Nucleus accumbens (tissue), 56 donors: ENCODE results near the gene SGCB.
"Not testable (repeated sequence)": the region's sequence is repeated elsewhere in the genome, so short reads cannot be mapped to it uniquely, and the experiment has no call there.

Experiments used
- DNase-seq, 56 donors: peaks; one replicate each; lab custom pipeline; 2025; lab: John Stamatoyannopoulos, UW

The SGCB gene, protein sequence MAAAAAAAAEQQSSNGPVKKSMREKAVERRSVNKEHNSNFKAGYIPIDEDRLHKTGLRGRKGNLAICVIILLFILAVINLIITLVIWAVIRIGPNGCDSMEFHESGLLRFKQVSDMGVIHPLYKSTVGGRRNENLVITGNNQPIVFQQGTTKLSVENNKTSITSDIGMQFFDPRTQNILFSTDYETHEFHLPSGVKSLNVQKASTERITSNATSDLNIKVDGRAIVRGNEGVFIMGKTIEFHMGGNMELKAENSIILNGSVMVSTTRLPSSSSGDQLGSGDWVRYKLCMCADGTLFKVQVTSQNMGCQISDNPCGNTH

DNA sequence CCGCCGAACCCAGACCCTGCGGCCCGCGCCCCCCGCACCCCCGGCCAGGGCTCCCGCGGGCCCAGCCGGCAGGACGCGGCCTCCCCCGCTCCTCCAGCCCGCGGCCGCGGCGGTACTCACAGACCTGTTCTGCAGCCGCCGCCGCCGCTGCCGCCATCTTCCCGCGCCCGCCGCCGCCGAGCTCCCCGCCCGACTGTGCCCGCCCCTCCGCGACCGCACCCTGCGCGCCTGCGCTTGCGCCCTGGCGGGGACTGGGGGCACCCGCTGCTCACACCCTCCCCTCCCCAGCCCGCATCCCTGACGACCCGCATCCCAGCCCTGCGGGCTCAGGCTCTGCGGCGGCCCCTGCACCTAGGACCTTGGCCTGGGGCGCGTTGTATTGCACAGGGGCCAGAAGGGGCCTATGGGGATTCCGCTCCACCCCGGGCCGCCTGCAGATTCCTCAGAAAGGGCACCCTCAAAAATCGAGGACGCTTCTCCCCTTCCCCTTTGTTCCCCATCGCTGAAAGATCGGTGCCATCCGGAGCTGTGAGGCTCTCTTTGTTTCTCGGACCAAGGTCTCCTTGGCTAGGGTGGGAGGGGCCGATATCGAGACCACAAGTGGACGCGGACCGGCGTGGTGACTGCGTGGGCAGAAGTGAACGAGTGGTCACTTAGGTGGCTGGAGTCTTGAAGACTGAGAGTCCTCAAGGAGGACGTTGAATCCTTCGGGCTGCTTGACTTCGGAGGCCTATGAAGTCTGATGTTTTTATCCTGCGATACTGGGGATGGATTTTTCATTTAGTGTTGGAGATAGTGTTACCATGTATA is at the start of gene SGCB:
Gene SGCB (minus strand): TSS at position 197 of the 810 bp plus-strand sequence. CDS start 40 bp downstream, at position 157.
- DNase-seq = peak in 55 of 56 donors; percentile 3 to 85 (median 74)

DNA sequence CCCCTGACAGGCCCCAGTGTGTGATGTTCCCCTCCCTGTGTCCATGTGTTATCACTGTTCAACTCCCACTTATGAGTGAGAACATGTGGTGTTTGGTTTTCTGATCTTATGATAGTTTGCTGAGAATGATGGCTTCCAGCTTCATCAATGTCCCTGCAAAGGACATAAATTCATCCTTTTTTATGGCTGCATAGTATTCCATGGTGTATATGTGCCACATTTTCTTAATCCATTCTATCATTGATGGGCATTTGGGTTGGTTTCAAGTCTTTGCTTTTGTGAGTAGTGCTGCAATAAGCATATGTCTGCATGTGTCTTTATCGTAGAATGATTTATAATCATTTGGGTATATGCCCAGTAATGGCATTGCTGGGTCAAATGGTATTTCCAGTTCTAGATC is 48.3 kb upstream of the SGCB start:
- not testable (repeated sequence) for DNase-seq

DNA sequence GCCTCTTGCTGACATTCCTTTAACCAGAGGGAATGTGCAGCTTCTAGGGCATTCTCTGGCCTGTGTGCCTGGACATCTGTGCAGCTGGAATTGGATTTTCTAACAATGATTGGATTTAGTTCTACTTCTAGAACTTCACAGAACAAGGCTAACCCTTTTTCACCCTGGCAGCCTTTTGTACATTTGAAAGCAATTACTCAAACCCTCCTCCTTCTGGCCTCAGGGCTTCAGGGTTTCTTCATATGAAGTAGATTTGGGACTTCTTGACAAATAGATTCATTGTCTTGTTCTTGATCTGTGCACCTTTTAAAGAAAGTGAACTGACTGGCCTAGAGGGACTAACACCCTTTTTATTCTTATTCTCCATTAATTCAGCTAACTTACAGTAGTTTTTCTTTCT is 43.1 kb upstream of the SGCB start:
- DNase-seq = no peak

DNA sequence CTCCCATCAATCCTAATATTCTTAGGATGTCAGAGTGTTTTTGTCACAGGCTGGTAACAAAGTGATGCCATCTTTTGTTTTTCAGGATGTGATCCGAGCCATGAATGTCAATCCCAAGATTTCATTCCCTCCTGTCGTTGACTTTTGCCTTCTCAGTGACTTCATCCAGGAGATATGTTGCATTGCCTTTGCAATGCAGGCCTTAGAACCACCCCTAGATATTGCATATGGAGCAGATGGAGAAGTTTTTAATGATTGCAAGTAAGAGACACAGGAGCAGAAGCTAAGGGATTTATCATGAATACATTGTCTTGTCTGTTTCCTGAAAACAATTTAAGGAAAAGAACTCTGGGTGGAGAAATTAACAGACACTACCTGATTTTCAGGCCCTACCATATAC is 41.6 kb upstream of the SGCB start:
- no peak for DNase-seq

DNA sequence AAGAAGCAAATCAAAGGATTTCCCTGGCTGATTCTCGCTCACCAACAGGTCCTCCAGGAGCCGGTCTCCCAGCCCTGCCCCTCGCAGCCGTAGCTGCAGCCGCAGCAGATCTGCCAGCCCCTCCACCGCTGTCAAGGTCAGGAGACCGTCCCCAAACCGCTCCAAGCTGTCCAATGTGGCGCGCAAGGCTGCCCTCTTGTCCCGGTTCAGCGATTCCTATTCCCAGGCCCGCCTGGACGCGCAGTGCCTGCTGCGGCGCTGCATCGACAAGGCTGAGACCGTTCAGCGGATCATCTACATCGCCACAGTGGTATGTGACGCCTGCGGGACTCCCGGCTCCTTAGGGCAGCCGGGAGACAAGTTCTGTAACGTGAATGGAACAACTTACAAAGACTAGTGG is 38.6 kb upstream of the SGCB start:
- peak in 11 of 56 donors; percentile 0 to 7 (median 2) for DNase-seq

DNA sequence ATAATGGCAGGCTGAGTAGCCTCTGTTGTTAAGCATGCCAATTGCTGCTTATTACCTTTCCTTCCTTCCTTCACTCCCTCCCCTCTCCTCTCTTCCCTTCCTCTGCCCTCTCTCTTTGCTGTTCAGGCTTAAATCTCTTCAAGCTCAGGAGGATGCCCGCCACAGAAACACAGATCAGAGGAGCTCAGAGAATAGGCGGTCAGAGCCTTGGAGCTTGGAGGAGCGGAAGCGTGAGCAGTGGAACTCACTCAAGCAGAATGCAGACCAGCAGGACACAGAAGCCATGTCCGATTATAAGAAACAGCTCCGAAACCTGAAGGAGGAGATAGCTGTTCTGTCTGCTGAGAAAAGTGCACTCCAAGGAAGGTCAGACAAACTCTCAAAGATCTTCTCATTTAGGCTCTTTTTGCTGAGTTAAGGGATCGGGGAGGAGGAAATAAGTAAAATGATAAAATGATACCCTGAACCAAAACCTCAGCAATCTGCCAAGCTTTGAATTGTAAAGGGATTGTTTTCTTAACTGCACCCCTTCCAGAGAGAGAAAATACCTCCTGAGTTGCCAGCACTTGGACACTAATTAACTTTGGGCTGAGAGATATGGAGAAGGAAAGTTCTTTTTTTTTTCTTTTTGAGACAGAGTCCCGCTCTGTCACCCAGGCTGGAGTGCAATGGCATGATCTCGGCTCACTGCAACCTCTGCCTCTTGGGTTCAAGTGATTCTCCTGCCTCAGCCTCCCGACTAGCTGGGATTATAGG is 33.9 kb upstream of the SGCB start:
- DNase-seq = no peak

DNA sequence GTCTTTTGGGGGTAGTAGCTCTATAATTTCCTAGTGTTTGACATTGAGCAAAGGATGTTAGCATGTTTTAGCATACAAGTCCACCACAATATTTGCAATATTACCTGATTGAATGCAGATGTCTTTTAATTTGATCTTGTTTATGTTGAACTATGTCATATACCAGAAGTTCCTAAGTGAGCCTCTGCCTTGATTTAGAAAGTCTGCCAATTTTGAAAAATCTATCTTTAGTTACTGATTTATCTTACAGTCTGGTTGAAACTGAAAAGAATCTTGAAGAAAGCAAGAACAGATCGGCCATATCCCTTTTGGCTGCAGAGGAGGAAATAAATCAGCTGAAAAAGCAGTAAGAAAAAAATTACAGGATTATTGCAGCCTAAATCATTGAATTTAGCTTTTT is 31.5 kb upstream of the SGCB start:
- DNase-seq = no peak

DNA sequence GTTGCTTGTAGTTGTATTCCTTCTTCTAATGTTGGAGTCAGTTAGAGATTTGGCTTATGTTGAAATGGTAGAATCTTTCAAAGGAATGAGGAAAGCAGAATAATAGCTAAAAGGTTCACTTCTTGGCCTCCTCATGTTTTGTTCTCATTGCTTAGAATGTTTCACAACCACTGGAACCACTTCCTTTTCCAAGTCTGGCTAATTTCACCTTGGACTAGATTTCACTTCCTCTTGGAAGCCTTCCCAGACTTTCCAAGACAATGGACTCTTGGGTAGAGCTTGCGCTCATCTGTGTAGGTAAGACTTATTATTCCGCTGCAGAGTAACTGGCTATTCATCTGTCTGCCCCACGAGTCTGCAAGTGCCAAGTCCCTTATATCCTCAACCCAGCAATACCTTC is 21.3 kb upstream of the SGCB start:
- peak in 1 of 56 donors; percentile 6 for DNase-seq

DNA sequence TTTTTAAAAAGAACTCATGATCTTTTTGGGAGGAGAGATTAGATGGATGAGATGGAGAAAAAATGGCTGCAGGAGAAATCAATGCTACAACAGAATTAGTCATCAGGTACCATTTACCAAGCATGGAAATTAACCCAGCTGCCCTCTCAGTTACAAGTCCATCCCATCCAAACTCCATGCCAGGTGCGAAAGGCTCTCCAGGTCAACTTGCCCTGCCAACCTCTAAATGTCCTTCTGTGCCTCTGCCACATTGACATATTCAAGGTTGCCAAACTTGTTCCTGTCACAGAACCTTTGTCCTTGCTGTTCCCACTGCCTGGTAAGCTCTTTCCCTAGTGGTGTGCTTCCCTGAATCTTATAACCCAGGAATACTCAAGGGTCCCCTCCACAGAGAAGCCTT is 20.2 kb upstream of the SGCB start:
- no peak for DNase-seq

DNA sequence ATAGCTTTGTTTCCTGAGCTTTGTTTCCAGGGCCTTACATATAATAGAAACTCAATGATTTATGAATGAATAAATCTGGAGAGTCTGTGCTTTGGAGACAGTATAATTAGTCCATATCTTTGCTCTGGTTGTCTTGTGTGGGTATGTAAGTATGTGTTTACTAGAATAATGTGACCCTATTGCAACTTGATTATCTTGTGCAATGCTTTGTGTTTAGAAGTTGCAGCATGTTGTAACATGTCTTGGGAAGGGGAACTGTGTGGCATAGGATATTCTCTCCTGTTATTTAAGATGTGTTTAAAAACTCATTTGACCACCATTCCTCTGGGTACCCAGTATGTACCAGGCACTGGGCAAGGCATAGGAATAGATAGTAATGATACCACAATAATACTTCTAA is 19.1 kb upstream of the SGCB start:
- no peak for DNase-seq

DNA sequence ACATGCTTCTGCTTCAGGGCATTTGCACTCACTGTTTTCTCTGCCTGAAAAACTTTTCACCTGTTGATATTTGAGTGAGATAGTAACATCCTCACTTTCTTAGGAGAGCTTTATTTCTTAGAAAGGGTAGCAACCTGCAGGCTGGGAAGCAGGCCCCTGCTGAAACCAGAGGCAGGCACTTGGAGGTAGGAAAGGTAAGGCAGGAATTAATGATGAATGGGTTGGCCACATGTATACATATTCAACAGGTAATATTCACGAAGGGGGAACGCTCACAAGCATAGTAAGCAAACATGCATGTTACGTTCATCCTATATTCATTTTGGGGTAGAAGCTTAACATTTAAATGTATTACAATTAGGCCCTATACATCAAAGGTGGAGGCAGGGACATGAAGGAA is 16.2 kb upstream of the SGCB start:
- no peak for DNase-seq

DNA sequence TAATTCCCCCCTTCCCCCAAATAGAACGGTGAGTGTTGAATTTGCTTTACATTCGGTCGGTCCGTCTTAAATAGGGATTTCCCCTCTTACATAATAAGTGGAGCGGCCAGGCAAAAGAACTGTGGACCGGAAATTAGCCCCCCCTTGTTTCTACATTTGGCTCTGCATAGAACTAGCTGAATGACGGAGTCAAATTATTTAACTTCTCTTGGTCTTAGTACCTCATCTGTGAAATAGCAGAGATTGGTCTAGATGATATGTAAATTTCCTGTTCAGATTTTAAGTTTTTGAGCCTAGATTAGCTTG is 14.3 kb upstream of the SGCB start:
- peak in 1 of 56 donors; percentile 5 for DNase-seq

DNA sequence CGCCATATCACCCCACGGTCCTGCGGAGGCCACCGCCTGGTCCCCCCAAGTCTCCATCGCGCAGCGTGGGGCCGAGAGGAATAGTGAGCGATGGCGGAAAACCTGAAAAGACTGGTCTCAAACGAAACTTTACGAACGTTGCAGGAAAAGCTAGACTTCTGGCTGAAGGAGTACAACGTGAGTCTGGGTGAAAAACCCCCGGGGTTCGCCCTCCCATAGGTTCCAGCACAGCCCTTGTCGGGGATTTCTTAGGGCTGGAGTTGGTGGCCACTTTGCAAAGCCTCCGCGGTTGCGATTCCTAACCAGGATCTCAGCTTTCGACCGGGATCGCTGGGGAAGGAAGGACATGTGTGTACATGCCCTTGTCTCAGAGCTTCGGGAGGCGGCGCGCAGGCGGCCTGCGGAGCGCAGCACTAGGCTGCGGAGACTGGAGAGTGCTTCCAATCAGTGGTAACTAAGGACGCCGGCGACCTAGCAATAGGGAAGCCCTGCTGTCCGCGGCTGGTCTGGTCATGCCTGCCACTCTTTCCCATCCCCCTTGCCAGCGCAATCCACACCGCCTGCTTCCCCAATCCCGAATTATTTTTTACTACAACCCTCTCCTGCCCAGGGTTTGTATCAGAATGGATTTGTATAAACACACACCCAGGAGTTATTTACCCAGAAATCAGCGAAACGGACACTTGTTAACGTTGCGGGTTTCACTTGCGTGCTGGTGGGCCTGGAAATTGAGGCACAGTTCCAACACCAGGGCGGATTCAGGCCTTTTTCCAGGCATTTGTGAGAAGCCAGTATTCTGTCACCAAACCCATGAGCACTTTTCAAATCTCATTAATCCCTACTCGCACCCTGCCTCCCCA is 13.7 kb upstream of the SGCB start:
- DNase-seq = peak in 26 of 56 donors; percentile 1 to 53 (median 8)

DNA sequence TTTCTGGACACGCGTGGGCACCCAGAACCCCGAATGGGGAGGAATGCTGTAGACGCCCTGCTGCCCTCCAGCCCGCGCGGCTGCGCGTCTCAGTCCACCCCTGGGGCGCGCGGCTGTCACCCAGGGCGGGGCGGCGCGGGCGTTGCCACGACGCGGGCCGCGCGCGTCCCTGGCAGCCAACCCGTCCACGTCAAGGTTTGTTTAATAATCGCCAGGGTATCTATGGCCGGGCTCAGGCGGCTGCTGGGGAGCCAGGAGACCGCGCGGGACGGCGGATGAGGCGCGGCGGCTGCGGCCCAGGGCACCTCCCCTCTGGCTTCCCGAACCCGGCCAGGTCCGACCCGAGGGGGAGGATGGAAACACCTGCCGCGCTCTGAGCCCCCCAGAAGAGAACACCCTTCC is 13.1 kb upstream of the SGCB start, which contains the start of gene SPATA18:
Gene SPATA18 (plus strand): TSS at position 92 of the 402 bp plus-strand sequence. CDS start 401 bp downstream, outside the sequence.
- DNase-seq = peak in 2 of 56 donors; percentile 3 to 11

DNA sequence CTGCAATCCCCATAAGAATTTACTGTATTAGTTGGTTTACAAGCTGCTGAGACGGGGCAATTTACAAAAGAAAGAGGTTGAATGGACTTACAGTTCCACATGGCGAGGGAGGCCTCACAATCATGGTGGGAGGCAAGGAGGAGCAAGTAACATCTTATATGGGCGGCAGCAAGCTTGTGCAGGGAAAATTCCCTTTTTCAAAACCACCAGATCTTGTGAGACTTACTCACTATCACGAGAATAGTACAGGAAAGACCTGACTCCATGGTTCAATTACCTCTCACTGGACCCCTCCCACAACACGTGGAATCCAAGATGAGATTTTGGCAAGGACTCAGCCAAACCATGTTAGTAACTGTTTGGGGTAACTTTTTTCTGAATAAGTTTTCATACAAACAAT is 11.2 kb upstream of the SGCB start:
- no peak for DNase-seq

DNA sequence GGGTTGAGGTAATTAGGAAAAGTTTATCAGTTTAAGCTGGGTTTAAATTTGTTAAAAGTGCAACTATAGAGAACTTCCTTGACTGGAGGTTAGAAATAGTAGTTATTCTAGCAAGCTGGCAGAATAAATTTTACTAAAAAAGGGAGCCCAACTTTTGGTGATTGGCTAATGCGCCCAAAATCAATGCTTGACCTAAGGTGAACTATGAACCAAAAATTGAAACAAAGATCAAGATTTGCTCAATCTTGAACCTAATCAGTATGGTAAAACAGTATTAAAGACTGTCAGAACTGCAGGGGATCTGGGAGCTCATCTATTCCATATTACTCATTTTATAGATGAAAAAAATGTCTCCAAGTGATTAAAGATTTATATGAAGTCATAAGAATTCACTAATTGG is 6.9 kb upstream of the SGCB start:
- DNase-seq = no peak

DNA sequence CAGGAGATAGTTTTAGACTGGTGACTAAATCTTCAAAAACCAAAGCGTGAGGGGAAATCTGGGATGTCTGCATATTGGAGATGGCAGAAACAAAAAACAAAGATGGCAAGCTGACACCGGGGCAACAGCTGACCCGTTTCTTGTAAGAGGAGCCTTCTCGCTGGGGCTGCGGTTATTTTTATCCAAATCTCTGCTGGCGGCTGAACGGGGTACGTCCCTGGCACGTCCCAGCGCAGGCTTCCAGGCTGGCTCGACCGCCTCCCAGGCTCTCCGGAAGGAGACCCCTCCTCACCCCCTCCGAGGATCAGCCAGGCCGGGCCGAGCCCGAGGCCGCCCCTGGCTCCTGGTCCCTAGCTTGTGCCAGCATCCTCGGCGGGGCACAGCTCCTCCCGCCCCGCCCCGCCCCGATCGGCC is 403 bp downstream of the SGCB start:
- peak in 48 of 56 donors; percentile 16 to 82 (median 66) for DNase-seq

DNA sequence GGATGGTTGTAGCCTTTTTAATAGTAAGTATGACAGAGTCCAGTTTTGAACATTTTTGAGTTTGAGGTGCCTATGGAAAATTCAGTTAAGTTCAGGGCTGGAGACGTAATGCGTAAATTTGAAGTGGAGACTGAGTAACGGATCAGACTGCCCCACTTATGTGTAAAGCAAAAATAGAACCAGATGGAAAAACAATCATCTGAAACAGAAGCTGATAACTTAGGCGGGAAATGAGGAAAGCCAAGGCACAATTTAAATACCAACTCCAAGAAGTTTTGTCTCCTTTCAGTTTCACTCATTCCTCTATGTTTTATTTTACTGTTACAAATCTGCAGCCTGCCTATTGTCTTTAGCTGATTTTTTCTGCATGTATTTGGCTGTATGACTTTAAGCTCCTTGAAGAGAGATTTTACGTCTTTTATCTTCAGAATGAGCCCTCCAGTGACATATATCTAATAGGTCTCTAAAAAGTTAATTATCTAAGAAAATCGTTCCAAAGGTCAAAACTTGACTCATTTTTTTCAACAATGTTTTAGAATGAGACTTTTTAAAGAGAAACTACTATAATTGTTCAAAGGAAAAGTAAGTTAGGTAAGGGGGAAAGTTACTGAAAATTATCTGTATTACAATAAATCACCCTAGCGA is 1.1 kb downstream of the SGCB start:
- DNase-seq = no peak

DNA sequence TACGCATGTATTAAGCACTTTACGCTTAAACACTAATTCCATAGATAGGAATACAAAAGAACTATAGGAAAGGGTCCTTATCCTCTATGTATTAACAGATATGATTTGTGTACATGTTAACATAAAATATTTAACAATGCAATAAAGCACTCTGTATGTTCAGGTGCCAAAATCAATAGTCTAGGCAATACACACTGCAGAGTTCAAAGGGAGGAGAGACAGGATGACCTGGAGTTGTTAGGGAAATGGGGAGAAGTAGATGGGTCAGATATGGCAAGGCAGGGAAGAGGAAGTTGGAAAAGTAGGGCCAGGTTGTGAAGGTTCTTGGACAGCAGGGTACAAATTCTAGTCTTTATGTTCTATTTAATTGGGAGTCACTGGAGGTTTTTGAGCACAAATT is 2.9 kb downstream of the SGCB start:
- no peak for DNase-seq

DNA sequence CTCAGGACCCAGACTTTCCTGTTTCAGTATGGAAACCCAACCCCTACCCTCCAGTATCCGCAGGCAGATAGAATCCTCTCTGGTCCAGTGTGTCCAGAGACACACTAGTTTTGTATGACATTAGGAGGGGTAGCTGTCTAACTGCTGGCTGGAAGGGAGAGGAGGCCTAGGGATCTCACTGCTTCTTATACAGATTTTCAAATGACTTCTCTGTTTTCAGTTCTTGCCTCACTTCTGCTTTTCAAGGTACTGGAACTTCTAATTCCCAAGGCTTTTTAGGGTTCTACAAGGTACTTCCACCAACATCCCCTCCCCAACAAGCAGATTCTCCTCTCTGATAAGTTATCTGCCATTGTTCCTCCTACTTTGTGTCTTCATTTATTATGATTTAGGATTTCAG is 6.1 kb downstream of the SGCB start:
- no peak for DNase-seq
